ENCODE measurements around the gene HSF5.
"Not testable (repeated sequence)": the region's sequence is repeated elsewhere in the genome, so short reads cannot be mapped to it uniquely, and the experiment has no call there.

Gene HSF5

GRCh38 chr17:58410714-58411407 lies 77.3 kb downstream of the HSF5 start:
- no peak for DNase-seq

GRCh38 chr17:58409432-58409831 lies 78.8 kb downstream of the HSF5 start:
- DNase-seq: no peak

- no peak for DNase-seq
Observed at GRCh38 chr17:58403311-58403710, 84.9 kb downstream of the HSF5 start.

- no peak for DNase-seq
Observed at GRCh38 chr17:58402679-58403078, 85.5 kb downstream of the HSF5 start.

DNA sequence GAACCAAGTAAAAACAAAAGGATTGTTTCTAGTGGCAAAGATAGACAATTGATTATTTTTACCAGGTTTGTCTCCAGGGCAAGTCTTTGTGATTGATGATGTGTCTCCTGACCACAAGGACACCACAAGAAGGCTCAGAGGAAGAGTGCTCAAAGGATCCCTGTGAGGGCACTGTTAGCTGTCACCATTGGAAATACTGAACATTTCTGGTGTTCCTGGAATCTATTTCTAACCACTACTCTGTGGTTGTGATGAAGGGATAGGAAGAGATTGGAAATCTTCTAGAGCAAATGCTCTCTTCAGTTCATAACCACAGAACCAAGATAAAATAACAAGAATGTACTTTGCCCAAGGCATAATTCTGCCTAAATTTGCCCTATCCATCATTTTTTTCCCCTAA lies 86.2 kb downstream of the HSF5 start:
- no peak for DNase-seq

- DNase-seq: no peak
Observed at GRCh38 chr17:58401287-58401686, 86.9 kb downstream of the HSF5 start.

DNA sequence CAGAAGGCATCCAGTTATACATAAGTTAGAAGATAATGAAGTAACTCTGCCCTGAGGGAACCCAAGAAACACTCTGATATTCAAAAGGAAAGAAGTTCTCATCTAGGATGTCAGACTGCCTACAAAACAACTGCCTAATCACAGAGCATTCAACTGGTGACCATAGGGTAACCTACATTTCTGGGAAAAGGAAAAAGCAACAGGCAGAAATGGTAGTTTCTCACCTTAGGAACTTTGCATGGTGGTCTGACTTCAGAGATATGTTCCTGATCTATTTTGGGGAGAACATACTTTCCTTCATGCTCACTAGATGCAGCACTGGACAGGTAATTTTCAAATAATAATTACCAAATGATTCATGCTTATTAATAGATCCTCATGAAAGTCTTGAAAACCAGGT lies 87.4 kb downstream of the HSF5 start:
- no peak for DNase-seq

- DNase-seq: no peak
Observed at GRCh38 chr17:58399974-58400373, 88.2 kb downstream of the HSF5 start.

DNA sequence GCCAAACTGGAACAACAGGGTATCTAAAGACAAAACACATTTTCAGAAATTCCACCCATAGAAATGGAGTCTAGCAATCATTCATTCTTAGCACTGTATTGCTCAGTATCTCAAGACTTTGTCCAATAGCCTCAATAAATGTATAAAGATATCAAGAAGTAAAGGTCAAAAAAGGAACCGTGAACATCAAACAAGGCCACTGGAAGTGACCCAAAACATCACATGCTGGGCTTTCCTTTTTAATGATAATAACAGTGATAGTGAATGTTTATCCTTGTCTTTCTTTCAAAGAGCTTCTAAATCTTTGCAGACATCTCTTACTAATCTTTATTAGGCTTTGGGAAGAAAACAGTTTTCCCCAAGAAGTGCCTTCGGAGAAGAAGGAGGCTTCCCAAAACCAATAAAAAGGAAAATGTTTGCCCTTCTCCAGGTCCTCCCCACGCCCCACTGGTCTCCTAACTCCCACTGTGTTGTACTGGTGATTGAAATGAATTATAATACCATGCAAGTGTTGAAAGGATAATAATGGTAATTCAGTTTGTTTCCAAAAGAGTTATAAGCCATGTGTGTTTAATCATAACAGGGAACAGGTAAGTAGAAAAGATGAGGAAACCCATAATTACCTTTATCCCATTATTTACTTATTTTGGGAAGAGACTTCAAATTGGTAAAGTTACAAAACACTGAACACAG lies 89.5 kb downstream of the HSF5 start:
- no peak for DNase-seq

DNA sequence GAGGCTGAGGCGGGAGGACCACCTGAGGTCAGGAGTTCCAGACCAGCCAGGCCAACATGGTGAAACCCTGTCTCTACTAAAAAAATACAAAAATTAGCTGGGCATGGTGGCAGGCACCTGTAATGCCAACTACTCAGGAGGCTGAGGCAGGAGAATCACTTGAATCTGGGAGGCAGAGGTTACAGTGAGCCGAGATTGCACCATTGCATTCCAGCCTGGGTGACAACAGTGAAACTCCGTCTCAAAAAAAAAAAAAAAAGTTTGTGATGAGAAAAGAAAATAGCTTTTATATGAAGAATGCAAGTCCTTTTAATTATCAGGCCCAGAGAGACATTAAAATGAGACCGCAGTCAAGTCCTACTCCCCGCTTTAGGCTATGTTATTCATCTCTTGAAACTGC lies 90.8 kb downstream of the HSF5 start:
- DNase-seq: not testable (repeated sequence)

DNA sequence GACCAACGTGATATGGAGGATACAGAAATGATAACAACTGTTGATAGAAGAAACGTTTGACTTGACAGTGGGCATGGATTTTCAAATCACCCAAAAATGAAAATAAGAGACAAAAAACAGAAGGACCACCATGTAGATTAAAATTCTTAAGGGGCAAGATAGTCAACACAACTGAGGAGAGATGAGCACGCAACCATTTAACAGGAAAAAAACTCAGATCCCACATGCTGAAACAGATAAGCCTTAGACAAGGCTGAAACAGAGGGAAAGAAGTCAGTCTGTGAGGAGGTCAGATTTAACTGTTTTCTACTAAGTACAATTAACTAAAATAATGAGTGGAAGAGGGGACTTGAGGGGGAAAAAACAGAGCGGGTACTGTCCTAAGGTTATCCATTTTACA lies 92.0 kb downstream of the HSF5 start:
- no peak for DNase-seq

DNA sequence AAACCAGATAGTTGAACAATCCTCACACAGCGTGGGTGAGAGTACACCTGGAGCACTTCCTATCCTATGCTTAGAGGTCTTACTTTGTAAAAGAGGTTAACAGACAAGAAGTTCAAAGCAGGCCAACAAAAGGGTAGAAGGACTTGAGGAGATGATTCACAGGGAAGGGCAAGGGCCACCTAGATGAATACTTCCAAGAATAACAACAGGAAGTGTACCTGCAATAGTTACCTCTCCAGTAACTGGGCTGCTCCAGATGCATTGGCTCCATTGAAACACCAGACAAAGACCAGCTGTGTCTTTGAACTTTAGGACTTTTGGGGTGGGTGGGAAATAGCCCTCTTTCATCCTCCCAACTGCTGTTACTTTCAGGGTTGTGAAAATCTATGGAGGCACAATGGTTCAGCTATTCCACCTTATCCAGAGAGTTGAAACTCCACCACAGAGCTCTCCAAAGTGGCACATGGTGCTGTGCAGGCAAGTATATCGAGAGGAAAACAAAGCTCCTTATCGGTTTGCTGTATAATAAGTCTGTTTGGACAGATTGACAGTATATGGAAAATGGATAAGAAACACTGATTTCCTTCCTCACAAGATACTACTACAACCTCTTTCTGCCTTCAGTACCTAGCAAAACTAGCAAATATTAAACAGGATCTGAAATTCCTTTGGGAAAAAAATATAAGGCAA lies 93.5 kb downstream of the HSF5 start:
- no peak for DNase-seq

DNA sequence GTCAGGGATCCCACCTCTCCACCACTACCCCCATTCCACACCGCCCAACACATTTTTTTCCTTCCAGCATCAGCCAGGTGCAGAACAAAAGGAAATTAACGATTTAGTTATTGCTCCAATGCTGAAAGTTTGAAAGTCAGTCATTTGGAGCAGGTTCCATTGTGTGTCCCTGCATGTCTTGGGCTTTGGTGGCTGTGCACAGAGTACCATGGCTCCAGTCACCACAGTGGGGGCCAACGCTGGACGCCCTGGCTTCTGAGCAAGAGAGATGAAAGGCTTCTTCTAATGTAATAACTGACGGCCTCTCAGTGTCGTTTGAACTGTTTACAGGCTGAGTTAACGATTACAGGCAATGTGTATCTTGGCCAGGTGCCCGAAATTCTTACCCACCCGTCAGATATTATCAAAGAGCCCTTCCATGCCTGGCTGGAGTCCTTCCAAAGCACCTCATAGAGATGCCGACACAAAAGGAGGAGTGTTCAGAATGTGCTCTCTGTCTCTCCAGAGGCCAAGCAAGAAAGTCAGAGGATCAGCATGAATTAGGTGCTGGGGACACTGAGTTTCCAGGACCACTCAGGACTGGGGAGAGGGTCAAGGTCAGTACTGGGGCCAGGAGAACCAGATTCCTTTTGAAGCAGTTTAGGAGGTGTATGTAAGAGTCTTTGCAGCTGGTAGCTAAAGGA lies 96.8 kb downstream of the HSF5 start:
- peak; percentile 90 for DNase-seq

DNA sequence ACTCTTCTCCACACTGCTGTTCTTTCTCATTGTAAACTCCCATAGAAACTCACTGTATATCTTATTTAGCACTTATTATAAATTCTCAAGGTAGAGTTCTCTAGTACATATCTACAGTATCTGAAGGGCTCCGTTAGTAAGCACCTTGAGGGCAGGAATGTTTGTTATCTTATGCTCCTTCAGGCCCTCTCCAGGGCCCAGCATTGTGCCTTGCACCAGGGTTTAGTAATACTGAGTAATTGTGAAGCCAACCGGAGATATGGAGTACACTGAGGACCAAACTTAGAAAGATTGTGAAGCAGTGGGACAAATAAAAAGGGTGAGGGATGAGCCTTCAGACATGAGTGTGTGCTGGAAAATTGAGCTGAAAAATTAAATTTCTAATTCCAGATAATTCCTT lies 97.3 kb downstream of the HSF5 start:
- no peak for DNase-seq

GRCh38 chr17:58388302-58389190 lies 99.7 kb downstream of the HSF5 start:
- no peak for DNase-seq

DNA sequence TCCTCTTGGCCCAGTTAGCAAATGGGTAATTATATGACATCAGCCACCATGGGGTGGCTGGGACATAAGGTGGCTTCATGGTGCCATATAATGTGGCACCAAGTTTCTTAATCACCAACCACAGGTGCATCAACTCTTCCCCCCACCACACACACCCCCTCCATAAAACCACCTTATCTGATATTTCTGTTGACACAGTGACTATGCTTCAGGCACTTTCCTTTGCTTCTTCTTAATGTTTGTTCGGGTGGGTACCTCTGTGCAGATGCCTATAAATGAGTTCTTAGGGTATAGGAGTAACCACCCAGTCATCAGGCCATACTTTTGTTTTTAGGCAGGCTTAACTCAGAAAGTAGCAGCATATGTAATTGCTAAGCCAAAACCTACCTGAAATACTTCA lies 100.4 kb downstream of the HSF5 start:
- DNase-seq: no peak

DNA sequence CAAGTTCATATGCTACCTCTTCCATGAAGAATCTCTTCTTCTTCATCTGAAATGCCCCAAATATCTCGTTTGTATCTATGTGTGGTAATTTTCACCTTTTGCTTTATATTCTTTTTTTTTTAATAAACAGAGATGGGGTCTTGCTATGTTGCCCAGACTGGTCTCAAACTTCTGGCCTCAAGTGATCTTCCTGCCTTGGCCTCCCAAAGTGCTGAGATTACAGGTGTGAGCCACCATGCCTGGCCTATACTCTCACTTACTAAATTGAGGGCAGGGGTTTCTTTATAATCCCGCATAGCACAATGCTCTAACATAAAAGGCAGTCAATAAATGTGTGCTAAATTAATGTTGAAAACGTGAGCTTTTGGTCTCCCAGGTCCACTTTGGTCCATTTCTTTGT lies 101.5 kb downstream of the HSF5 start:
- no peak for DNase-seq

DNA sequence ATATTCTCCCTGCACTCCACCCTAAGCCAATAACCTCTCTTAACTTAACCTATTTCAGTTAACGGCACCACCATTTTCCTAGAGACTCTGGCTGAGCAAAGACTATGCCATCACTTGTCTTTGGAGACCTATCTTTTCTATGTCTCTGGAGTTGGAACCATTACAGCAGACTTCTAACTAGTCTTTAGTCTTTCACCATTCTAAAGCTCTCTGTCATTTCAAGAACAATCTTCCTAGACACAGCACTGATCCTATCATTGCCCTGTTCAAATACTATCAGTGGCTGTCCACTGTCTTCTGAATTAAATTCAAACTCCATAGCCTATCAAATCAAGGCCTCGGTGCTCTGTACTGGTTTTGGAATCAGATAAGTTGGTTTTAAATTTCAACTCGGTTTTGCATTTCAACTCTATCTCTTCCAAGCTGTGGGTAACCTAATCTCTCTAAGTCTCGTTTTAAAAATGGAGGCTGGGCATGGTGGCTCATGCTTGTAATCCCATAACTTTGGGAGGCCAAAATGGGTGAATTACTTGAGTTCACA lies 102.8 kb downstream of the HSF5 start:
- DNase-seq: no peak

- no peak for DNase-seq
Observed at GRCh38 chr17:58384897-58385296, 103.3 kb downstream of the HSF5 start.

GRCh38 chr17:58383892-58384462 lies 104.2 kb downstream of the HSF5 start:
- no peak for DNase-seq

GRCh38 chr17:58382872-58383242 lies 105.4 kb downstream of the HSF5 start:
- DNase-seq: no peak
